K562 (cell line): ENCODE data around the gene FAAP24. TPM values are rescaled to one million over a fixed set of nuclear protein-coding genes. Genes with fewer than 3 reads are reported as not detected.

Source experiments
- C11orf30 ChIP-seq: fragments of 450-650 bp; IDR thresholded peaks from 2 replicates; pipeline ENCODE4 v1.6.1; 2016; ENCODE audit warnings: low read depth, mild to moderate bottlenecking
- DMBX1 ChIP-seq: fragments of 250-450 bp; sonication (Bioruptor Pico); IDR thresholded peaks from 2 replicates; pipeline ENCODE4 v1.8.0; 2022; ENCODE audit warnings: inconsistent platforms, mild to moderate bottlenecking, moderate library complexity, borderline replicate concordance
- KLF16 ChIP-seq: IDR thresholded peaks from 2 replicates; pipeline ENCODE4 v1.6.1; 2016; ENCODE audit warnings: antibody characterized with exemption
- MAFF ChIP-seq: IDR thresholded peaks from 2 replicates; pipeline ENCODE4 v1.6.1; 2012; ENCODE audit warnings: low read length, improper control_type of control experiment
- MCM5 ChIP-seq: fragments of 450-650 bp; IDR thresholded peaks from 2 replicates; pipeline ENCODE4 v1.6.1; 2016; ENCODE audit warnings: low read depth
- MTF1 ChIP-seq: fragments of 250-450 bp; sonication (Bioruptor Pico); IDR thresholded peaks from 2 replicates; pipeline ENCODE4 v1.9.0; 2021; ENCODE audit warnings: moderate library complexity, mild to moderate bottlenecking, inconsistent platforms, borderline replicate concordance
- MYNN ChIP-seq, 2 experiments: sonication (generic); formaldehyde crosslinking in 1 of 2; IDR thresholded peaks; 2 replicates each; pipeline versions ENCODE4 v1.5.0 to v1.6.1; 2016 to 2020; ENCODE audit warnings: antibody characterized with exemption in 1 of 2, missing genetic modification reagents in 1 of 2
- NELFE ChIP-seq: IDR thresholded peaks from 2 replicates; pipeline ENCODE4 v1.6.1; 2011; ENCODE audit warnings: mild to moderate bottlenecking; ENCODE audit not compliant: insufficient read depth, insufficient read length
- RBM25 ChIP-seq: fragments of 200-400 bp; formaldehyde crosslinking; IDR thresholded peaks from 2 replicates; pipeline ENCODE4 v1.6.1; 2018; ENCODE audit warnings: low read length, low read depth, moderate library complexity; ENCODE audit not compliant: severe bottlenecking
- ZNF354B ChIP-seq: fragments of 250-450 bp; sonication (Bioruptor Pico); IDR thresholded peaks from 2 replicates; pipeline ENCODE4 v1.4.0; 2020
- ZNF57 ChIP-seq: fragments of 450-650 bp; formaldehyde crosslinking; IDR thresholded peaks from 2 replicates; pipeline ENCODE4 v1.4.0; 2020; ENCODE audit warnings: mild to moderate bottlenecking, moderate library complexity
- polyA plus RNA-seq, 8 experiments: library from polyadenylated mRNA; depleted of rRNA in 4 of 8; stranded (reverse) in 5 of 8; unstranded in 3 of 8; fragments of >200 nt; fragmentation: Nextera tagmentation in 2 of 8; fragmentation: Illumina TruSeq in 1 of 8; extraction: Ambion mirVana in 2 of 8; extraction: Trizol in 1 of 8; gene quantifications; 2 replicates each; pipeline versions ENCODE4 v1.2.1 to v1.2.3, GENCODE V29; 2011 to 2014; ENCODE audit warnings: inconsistent platforms in 1 of 8, missing spikeins in 1 of 8
- total RNA-seq, 7 experiments: library from RNA; depleted of rRNA in 6 of 7; stranded (reverse); fragments of >200 nt in 6 of 7; fragmentation: Illumina TruSeq in 2 of 7; extraction: Trizol in 2 of 7; gene quantifications; 2 replicates each; pipeline versions ENCODE4 v1.2.1 to v1.2.3, GENCODE V29; 2011 to 2021; ENCODE audit warnings: low replicate concordance in 1 of 7
- TF ChIP-seq, protein P1 (sequence below): fragments of 450-650 bp; IDR thresholded peaks from 2 replicates; pipeline ENCODE4 v1.6.1; 2017; ENCODE audit warnings: antibody characterized with exemption
- TF ChIP-seq, protein P2 (sequence below), 2 experiments: IDR thresholded peaks in 1 of 2; conservative IDR thresholded peaks in 1 of 2; 2 replicates each; pipeline ENCODE4 v1.6.1; 2016; ENCODE audit warnings: low read depth in 2 of 2, mild to moderate bottlenecking in 1 of 2, missing compliant biosample characterization in 1 of 2, missing genetic modification characterization in 1 of 2, moderate library complexity in 1 of 2
- TF ChIP-seq, protein P3 (sequence below): fragments of 250-450 bp; sonication (Bioruptor Pico); IDR thresholded peaks from 2 replicates; pipeline ENCODE4 v1.8.0; 2022; ENCODE audit warnings: inconsistent platforms
- TF ChIP-seq, protein P4 (sequence below): sonication (generic); formaldehyde crosslinking; IDR thresholded peaks from 2 replicates; pipeline ENCODE4 v1.9.0; 2022; ENCODE audit warnings: mild to moderate bottlenecking, missing genetic modification reagents
- TF ChIP-seq, protein P5 (sequence below): sonication (generic); formaldehyde crosslinking; IDR thresholded peaks from 2 replicates; pipeline ENCODE4 v1.4.0; 2020; ENCODE audit warnings: mild to moderate bottlenecking, missing genetic modification reagents
- TF ChIP-seq, protein P6 (sequence below): sonication (generic); formaldehyde crosslinking; IDR thresholded peaks from 2 replicates; pipeline ENCODE4 v1.9.0; 2022; ENCODE audit warnings: mild to moderate bottlenecking, missing genetic modification reagents

Gene FAAP24
- total and polyA plus RNA-seq, 9 of the 15 experiments (the other 6 are each of a cell fraction or from before 2014, with no cell fraction given) = 4.6 to 21.6 (median 8.2) TPM

DNA sequence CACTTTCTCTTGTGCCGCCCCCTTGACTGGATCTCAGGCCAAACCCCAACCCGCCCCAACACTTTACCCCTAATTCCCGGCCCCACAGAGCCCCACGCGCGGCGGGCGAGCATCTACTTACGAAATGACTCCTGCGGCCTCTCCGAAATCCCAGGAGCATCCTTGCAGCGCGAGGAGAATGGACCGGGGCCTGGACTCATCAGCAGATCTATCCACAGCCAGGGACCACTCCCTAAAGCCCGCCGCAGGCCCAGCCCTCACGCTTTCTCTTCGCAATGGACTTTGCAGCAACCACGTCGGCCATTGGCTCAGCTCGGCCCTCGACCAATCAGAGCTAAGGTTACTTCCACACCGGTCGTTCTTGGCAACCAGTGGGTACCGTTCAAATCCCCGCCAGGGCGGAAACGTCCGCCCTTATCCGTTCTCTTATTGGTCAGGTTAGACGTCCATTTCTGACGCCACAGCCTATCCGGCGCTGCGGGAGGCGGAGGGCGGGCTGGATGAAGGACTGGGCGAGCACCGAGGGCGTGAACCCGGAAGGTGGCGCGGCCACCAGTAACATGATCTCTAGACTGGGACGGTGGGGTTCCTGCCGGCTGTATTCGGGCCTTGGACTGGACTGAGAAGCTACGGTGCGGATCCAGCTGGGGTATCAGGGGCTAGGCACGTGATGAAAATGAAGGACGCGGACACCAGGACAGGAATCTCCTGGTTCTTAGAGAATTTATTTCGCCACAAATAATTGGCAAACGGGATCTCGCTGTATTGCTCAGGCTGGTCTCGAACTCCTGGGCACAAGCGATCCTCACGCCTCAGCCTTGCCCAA lies at the start of gene FAAP24, which contains the start of gene CEP89 (continued):
- TF ChIP-seq, protein P1, sequence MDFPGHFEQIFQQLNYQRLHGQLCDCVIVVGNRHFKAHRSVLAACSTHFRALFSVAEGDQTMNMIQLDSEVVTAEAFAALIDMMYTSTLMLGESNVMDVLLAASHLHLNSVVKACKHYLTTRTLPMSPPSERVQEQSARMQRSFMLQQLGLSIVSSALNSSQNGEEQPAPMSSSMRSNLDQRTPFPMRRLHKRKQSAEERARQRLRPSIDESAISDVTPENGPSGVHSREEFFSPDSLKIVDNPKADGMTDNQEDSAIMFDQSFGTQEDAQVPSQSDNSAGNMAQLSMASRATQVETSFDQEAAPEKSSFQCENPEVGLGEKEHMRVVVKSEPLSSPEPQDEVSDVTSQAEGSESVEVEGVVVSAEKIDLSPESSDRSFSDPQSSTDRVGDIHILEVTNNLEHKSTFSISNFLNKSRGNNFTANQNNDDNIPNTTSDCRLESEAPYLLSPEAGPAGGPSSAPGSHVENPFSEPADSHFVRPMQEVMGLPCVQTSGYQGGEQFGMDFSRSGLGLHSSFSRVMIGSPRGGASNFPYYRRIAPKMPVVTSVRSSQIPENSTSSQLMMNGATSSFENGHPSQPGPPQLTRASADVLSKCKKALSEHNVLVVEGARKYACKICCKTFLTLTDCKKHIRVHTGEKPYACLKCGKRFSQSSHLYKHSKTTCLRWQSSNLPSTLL = no peak
- TF ChIP-seq, protein P2, sequence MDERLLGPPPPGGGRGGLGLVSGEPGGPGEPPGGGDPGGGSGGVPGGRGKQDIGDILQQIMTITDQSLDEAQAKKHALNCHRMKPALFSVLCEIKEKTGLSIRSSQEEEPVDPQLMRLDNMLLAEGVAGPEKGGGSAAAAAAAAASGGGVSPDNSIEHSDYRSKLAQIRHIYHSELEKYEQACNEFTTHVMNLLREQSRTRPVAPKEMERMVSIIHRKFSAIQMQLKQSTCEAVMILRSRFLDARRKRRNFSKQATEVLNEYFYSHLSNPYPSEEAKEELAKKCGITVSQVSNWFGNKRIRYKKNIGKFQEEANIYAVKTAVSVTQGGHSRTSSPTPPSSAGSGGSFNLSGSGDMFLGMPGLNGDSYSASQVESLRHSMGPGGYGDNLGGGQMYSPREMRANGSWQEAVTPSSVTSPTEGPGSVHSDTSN (CRISPR knock-in tag; IDR thresholded peaks at IDR 0.05; ENCODE audit: low read depth) = peak; percentile 66
- TF ChIP-seq, protein P2 (tag; conservative IDR thresholded peaks at IDR 0.05; ENCODE audit: low read depth) = peak; percentile 98
- TF ChIP-seq MTF1 (no peak), RBM25 (peak; percentile 98), MCM5 (no peak), MYNN (IDR thresholded peaks at IDR 0.05) (no peak), MYNN (CRISPR knock-in tag; IDR thresholded peaks at IDR 0.05) (no peak), MAFF (no peak), ZNF354B (CRISPR knock-in tag) (no peak), DMBX1 (CRISPR knock-in tag) (no peak), ZNF57 (no peak), C11orf30 (peak; percentile 77), KLF16 (no peak), NELFE (no peak)
- TF ChIP-seq, protein P3, sequence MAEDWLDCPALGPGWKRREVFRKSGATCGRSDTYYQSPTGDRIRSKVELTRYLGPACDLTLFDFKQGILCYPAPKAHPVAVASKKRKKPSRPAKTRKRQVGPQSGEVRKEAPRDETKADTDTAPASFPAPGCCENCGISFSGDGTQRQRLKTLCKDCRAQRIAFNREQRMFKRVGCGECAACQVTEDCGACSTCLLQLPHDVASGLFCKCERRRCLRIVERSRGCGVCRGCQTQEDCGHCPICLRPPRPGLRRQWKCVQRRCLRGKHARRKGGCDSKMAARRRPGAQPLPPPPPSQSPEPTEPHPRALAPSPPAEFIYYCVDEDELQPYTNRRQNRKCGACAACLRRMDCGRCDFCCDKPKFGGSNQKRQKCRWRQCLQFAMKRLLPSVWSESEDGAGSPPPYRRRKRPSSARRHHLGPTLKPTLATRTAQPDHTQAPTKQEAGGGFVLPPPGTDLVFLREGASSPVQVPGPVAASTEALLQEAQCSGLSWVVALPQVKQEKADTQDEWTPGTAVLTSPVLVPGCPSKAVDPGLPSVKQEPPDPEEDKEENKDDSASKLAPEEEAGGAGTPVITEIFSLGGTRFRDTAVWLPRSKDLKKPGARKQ (CRISPR knock-in tag) = no peak
- TF ChIP-seq, protein P4, sequence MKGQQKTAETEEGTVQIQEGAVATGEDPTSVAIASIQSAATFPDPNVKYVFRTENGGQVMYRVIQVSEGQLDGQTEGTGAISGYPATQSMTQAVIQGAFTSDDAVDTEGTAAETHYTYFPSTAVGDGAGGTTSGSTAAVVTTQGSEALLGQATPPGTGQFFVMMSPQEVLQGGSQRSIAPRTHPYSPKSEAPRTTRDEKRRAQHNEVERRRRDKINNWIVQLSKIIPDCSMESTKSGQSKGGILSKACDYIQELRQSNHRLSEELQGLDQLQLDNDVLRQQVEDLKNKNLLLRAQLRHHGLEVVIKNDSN (CRISPR knock-in tag) = peak; percentile 49
- TF ChIP-seq, protein P5, sequence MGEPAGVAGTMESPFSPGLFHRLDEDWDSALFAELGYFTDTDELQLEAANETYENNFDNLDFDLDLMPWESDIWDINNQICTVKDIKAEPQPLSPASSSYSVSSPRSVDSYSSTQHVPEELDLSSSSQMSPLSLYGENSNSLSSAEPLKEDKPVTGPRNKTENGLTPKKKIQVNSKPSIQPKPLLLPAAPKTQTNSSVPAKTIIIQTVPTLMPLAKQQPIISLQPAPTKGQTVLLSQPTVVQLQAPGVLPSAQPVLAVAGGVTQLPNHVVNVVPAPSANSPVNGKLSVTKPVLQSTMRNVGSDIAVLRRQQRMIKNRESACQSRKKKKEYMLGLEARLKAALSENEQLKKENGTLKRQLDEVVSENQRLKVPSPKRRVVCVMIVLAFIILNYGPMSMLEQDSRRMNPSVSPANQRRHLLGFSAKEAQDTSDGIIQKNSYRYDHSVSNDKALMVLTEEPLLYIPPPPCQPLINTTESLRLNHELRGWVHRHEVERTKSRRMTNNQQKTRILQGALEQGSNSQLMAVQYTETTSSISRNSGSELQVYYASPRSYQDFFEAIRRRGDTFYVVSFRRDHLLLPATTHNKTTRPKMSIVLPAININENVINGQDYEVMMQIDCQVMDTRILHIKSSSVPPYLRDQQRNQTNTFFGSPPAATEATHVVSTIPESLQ (CRISPR knock-in tag) = no peak
- TF ChIP-seq, protein P6, sequence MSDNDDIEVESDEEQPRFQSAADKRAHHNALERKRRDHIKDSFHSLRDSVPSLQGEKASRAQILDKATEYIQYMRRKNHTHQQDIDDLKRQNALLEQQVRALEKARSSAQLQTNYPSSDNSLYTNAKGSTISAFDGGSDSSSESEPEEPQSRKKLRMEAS (CRISPR knock-in tag) = 0 out of 2 replicates have a peak, but pooled peaks have one; percentile 26
